OCI-LY1 (cell line): Measurements from ENCODE around the gene RAPGEF5.

ENCODE experiments used
- CTCF ChIP-seq: fragments of 200-600 bp; sonication (generic), shearing (Covaris generic); IDR thresholded peaks from 2 replicates; pipeline ENCODE4 v1.5.1; 2017; ENCODE audit warnings: mild to moderate bottlenecking, antibody characterized with exemption, low read length, moderate library complexity, mixed read lengths
- EZH2 ChIP-seq: fragments of 200-600 bp; sonication (generic), shearing (Covaris generic); IDR thresholded peaks from 2 replicates; pipeline ENCODE4 v1.8.0; 2017; ENCODE audit warnings: borderline replicate concordance, mixed run types, mild to moderate bottlenecking, antibody characterized with exemption, low read length, moderate library complexity, mixed read lengths

GRCh38 chr7:22269963-22270362 lies 87.0 kb downstream of the RAPGEF5 start:
- no peak for TF ChIP-seq CTCF
- no peak for TF ChIP-seq EZH2
